HG02798 (cell line): ENCODE measurements around the gene ITGB5.

Experiments used
- ATAC-seq: cut with Tn5 transposase; IDR thresholded peaks from one replicate; pipeline ENCODE4 v1.9.1; 2021; ENCODE audit warnings: mild to moderate bottlenecking; ENCODE audit not compliant: unreplicated experiment, poor library complexity

ITGB5 gene

GRCh38 chr3:124896824-124897526 is 9.8 kb upstream of the ITGB5 start:
- ATAC-seq, result no peak

DNA sequence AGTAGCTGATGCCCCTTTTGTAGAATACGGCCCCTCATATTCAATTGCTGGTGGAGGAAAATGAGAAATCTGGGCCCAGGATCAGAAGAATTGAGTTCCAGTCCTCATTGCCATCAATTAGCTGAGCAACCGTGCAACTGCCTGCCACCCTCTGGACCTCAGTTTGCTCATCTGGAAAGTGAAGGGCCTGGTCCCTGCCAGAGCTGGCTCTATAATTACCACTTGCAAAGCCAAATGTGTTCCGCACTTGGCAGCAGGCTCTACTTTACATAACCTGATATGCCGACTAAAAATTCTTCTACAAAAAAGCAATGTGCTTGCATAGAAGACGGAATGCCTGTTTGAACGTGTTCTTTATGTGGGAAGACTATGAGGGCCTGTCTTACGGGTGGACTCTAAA is 8.6 kb upstream of the ITGB5 start:
- ATAC-seq, result no peak

DNA sequence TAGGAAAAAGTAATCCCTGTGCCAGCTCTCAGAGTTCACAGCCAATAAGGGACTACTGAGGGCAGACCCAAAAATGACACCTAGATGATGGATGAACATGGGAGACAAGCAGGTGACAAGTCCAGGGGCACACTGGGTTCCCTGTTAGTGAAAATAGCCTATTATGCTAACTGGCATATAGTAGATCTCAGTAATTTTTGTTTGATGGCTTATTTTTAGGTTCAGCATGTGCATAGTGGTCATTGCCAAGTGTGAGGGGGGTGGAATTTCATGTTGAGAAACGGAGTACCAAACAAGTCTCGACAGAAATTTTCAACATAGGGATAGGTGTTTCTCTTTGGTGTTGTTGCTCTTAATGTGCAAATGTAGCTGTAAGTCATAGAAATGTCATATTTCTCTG is 6.4 kb upstream of the ITGB5 start:
- no peak for ATAC-seq

DNA sequence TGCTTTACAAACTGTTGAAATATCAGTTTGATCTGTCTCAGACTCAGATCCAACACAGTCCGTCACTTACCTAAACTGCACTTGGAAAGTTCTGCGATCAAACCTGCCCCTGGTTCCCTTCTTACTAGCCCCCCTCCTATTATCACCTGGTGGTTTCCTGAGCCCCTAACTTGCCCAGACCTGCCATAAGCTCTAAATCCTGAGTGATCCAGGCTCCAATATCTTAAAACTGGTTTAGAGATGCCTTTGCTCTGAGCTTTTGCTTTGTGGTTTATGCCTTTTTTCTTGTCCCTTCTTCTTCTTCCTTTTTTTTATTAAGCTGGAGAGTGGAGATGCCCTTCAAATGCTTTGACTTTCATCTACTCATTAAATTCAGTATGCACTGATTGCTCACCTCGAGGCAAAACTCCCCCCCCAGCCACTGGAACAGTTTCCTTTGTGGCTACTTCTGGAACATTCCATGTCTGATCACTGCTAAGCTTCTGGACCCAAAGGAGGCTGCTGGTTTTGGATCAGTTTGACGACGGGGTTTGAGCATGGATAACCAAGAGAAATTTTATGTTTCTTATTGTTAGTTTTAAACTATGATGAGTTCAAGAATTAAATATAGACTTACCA is 3.5 kb upstream of the ITGB5 start:
- ATAC-seq, result no peak

DNA sequence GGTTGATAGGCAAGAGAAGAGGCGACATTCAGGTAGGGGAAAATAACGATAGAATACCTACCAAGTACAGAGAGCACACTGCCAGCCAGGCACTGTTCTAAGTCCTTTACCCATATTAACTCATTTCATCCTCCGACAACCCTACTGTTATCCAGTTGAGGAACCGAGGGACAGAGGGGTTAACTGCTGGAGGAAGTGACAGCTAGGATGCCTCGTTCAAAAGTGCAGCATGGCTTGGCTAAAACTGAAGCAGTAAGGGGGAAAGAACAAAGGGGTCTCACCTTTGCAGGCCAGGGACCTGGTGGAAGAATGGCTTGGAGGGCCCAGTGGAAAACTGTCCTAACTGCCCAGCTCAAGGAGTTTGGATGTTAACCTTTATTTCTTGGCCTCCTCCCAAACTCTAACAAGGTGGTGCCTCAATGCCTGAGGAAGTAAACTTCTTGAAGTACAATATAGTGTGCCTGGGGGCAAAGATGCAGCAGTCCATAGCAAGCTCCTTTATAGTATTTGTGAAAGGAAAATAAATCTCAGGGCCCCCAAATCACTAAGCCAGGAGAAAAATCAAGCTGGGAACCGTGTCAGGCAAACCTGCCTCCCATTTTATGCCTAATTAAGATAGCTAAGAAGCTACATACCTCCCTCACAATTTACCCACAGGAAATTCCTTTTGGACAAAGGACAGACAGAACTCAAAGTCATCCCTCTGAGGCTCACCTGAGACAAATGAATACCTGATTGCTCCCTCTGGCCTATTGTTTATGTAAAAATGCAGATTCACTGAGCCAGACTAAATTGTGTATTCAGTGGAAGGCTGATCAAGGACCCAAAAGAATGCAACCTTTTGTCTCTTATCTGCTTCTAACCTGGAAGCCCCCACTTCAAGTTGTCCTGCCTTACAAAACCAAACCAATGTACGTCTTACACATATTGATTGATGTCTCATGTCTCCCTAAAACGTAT is 1.6 kb upstream of the ITGB5 start:
- no peak for ATAC-seq

GRCh38 chr3:124887932-124888298 is 750 bp upstream of the ITGB5 start:
- no peak for ATAC-seq

GRCh38 chr3:124886168-124887056 is 753 bp downstream of the ITGB5 start:
- peak; percentile 55 for ATAC-seq

- no peak for ATAC-seq
Measured at GRCh38 chr3:124885466-124886167, 1.5 kb downstream of the ITGB5 start.

DNA sequence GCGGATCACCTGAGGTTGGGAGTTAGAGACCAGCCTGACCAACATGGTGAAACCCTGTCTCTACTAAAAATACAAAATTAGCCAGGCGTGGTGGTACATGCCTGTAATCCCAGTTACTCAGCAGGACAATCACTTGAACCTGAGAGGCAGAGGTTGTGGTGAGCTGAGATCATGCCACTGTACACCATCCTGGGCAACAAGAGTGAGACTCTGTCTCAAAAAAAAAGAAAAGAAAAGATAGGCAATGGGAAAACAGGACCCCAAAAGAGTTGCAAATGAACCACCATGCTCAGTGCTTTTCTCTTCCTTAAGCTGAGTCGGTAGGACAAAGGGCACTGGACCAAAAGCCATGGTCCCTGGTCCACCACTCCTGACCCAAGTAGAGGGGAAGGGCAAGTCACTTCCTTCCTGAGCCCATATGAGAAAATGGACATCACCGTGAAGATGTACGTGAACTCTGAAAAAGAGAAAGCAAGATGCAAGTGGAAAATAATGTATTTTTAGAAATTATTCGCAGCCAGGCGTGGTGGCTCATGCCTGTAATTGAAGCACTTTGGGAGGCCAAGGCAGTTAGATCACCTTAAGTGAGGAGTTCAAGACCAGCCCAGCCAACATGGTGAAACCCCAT is 2.6 kb downstream of the ITGB5 start:
- no peak for ATAC-seq

GRCh38 chr3:124883766-124884473 is 3.2 kb downstream of the ITGB5 start:
- no peak for ATAC-seq

GRCh38 chr3:124882816-124883747 is 4.1 kb downstream of the ITGB5 start:
- ATAC-seq, result no peak

- no peak for ATAC-seq
Measured at GRCh38 chr3:124881976-124882697, 5.0 kb downstream of the ITGB5 start.

- no peak for ATAC-seq
Measured at GRCh38 chr3:124879337-124879680, 7.9 kb downstream of the ITGB5 start.

- no peak for ATAC-seq
Measured at GRCh38 chr3:124878561-124879336, 8.4 kb downstream of the ITGB5 start.

DNA sequence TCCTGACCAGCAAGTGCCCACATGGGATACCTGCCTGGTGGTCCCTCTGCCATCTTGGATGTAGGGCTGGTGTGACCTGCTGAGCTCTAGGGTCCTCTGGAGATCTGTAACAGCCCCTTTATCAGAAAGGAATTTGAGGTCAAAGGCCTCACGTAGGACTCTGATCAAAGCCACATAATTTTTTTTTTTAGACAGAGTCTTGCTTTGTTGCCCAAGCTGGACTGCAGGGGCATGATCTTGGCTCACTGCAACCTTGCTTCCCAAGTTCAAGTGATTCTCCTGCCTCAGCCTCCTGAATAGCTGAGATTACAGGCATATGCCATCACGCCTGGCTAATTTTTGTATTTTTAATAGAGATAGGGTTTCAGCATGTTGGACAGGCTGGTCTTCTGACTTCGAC is 9.5 kb downstream of the ITGB5 start:
- no peak for ATAC-seq

- no peak for ATAC-seq
Measured at GRCh38 chr3:124876401-124876878, 10.7 kb downstream of the ITGB5 start.
